Thyroid gland (tissue), 4 donors: ENCODE results near the gene RRBP1. TPM values are rescaled to one million over a fixed set of nuclear protein-coding genes. Genes with fewer than 3 reads are reported as not detected.

ENCODE experiments used
- DNase-seq, 2 donors: peaks; one replicate each; pipeline ENCODE4 v3.0.0-alpha.2; 2019
- H3K27ac ChIP-seq, 3 donors: fragments of 200-600 bp; sonication (generic); 1 replicate in 2 of 3; 2 replicates in 1 of 3; pipeline ENCODE4 v1.5.1; 2016 to 2019; ENCODE audit warnings: mild to moderate bottlenecking in 1 of 3, moderate library complexity in 1 of 3
- H3K27me3 ChIP-seq: fragments of 200-600 bp; sonication (generic); one replicate; pipeline ENCODE4 v1.5.1; 2019
- H3K36me3 ChIP-seq, 2 donors: fragments of 200-600 bp; sonication (generic); one replicate each; pipeline ENCODE4 v1.5.1; 2016 to 2019
- H3K4me1 ChIP-seq, 2 donors: fragments of 200-600 bp; sonication (generic); one replicate each; pipeline ENCODE4 v1.5.1; 2017 to 2019
- H3K4me3 ChIP-seq, 3 donors: fragments of 200-600 bp; sonication (generic); replicated peaks in 1 of 3; 1 replicate in 2 of 3; 2 replicates in 1 of 3; pipeline ENCODE4 v1.5.1; 2016; ENCODE audit warnings: mild to moderate bottlenecking in 1 of 3
- H3K9me3 ChIP-seq: fragments of 200-600 bp; sonication (generic); one replicate; pipeline ENCODE4 v1.5.1; 2017
- CTCF ChIP-seq, 6 experiments: fragments of 200-600 bp in 3 of 6; fragments of 450-650 bp in 3 of 6; sonication (generic) in 3 of 6; IDR thresholded peaks; one replicate each; pipeline ENCODE4 v1.5.1; 2016 to 2019; ENCODE audit warnings: antibody characterized with exemption in 6 of 6, mild to moderate bottlenecking in 2 of 6, inconsistent platforms in 1 of 6, moderate library complexity in 1 of 6
- POLR2A ChIP-seq, 2 donors: fragments of 450-650 bp; IDR thresholded peaks; one replicate each; pipeline ENCODE4 v1.6.1; 2017; ENCODE audit warnings: antibody characterized with exemption in 2 of 2, mild to moderate bottlenecking in 2 of 2, moderate library complexity in 1 of 2
- WGBS, 2 donors: methylation state at CpG; one replicate each; pipeline ENCODE4 v1.1.5; 2017; 5-methylcytosine and 5-hydroxymethylcytosine counted together
- intact Hi-C: fragments of 100-400 bp; cut with DNase I; formaldehyde crosslinking; loops from one replicate; pipeline ENCODE4 v1.15.1; 2023
- total RNA-seq, 4 donors: library from RNA; depleted of rRNA; stranded (reverse); fragments of >200 nt; gene quantifications; one replicate each; pipeline ENCODE4 v1.2.3, GENCODE V29; 2016

Gene RRBP1
- total RNA-seq, 4 donors from 2014 or later = 149 to 287 (median 221) TPM

- no peaks in the 10 kb centered on the region for H3K27me3 ChIP-seq
- intact Hi-C loops = no loop called here
- TF ChIP-seq POLR2A (IDR thresholded peaks at IDR 0.05) (no peak), CTCF (IDR thresholded peaks at IDR 0.05) (no peak)
- no peaks in the 10 kb centered on the region for H3K9me3 ChIP-seq
- peaks cover 0 to 2% of the 10 kb centered on the region in 2 donors for H3K36me3 ChIP-seq
- no peak for DNase-seq
- peak overlapping the region in 1 of 3 donors; percentile 31 for H3K27ac ChIP-seq
- WGBS, 2 donors = 71 to 94% methylated on average over 4 of the region's 4 CpGs
- H3K4me1 ChIP-seq = peaks cover 27 to 40% of the 10 kb centered on the region in 2 donors
- H3K4me3 ChIP-seq = no peak overlapping the region
Measured at GRCh38 chr20:17671565-17671964, 10.5 kb downstream of the RRBP1 start.

GRCh38 chr20:17671011-17671410 lies 11.0 kb downstream of the RRBP1 start:
- Histone ChIP-seq H3K4me1 (peaks cover 24 to 34% of the 10 kb centered on the region in 2 donors), H3K36me3 (no peaks in the 10 kb centered on the region), H3K27me3 (no peaks in the 10 kb centered on the region), H3K9me3 (no peaks in the 10 kb centered on the region), H3K27ac (peak overlapping the region in 1 of 3 donors; percentile 31), H3K4me3 (no peak overlapping the region)
- WGBS, 2 donors = 91% methylated on average over 1 of the region's 1 CpG
- DNase-seq = no peak
- TF ChIP-seq CTCF (IDR thresholded peaks at IDR 0.05) (no peak), POLR2A (IDR thresholded peaks at IDR 0.05) (no peak)
- intact Hi-C loops = no loop called here

- WGBS, 2 donors = 90 to 92% methylated on average over 12 of the region's 12 CpGs
- TF ChIP-seq CTCF (IDR thresholded peaks at IDR 0.05) = no peak
- TF ChIP-seq POLR2A (IDR thresholded peaks at IDR 0.05) = no peak
- Histone ChIP-seq H3K27me3 (no peaks in the 10 kb centered on the region), H3K36me3 (no peaks in the 10 kb centered on the region), H3K9me3 (no peaks in the 10 kb centered on the region), H3K27ac (no peak overlapping the region), H3K4me3 (no peak overlapping the region), H3K4me1 (peaks cover 15 to 25% of the 10 kb centered on the region in 2 donors)
- DNase-seq = no peak
- intact Hi-C loops = no loop called here
Measured at GRCh38 chr20:17669306-17669931, 12.6 kb downstream of the RRBP1 start.

GRCh38 chr20:17668432-17668831 lies 13.6 kb downstream of the RRBP1 start:
- Histone ChIP-seq H3K36me3 (no peaks in the 10 kb centered on the region), H3K4me1 (peaks cover 18 to 28% of the 10 kb centered on the region in 2 donors), H3K27ac (no peak overlapping the region), H3K4me3 (no peak overlapping the region), H3K27me3 (no peaks in the 10 kb centered on the region), H3K9me3 (no peaks in the 10 kb centered on the region)
- 100% methylated on average over 3 of the region's 3 CpGs for WGBS, 2 donors
- no peak for DNase-seq
- TF ChIP-seq CTCF (IDR thresholded peaks at IDR 0.05) (no peak), POLR2A (IDR thresholded peaks at IDR 0.05) (no peak)
- intact Hi-C loops = no loop called here

GRCh38 chr20:17667445-17667844 lies 14.6 kb downstream of the RRBP1 start:
- Histone ChIP-seq H3K27ac (no peak overlapping the region), H3K9me3 (no peaks in the 10 kb centered on the region), H3K27me3 (no peaks in the 10 kb centered on the region), H3K4me1 (peaks cover 26 to 38% of the 10 kb centered on the region in 2 donors), H3K4me3 (no peak overlapping the region), H3K36me3 (no peaks in the 10 kb centered on the region)
- no peak for DNase-seq
- TF ChIP-seq POLR2A (IDR thresholded peaks at IDR 0.05) (no peak), CTCF (IDR thresholded peaks at IDR 0.05) (no peak)
- intact Hi-C loops = no loop called here
- WGBS, 2 donors = 97 to 98% methylated on average over 3 of the region's 3 CpGs
